Measurements from ENCODE around the gene TMEM200A. TPM values are rescaled to one million over a fixed set of nuclear protein-coding genes. Genes with fewer than 3 reads are reported as not detected.

TMEM200A gene
- polyA plus RNA-seq, 1 of the 3 experiments (the other 2 are of a cell fraction): 32.6 TPM

DNA sequence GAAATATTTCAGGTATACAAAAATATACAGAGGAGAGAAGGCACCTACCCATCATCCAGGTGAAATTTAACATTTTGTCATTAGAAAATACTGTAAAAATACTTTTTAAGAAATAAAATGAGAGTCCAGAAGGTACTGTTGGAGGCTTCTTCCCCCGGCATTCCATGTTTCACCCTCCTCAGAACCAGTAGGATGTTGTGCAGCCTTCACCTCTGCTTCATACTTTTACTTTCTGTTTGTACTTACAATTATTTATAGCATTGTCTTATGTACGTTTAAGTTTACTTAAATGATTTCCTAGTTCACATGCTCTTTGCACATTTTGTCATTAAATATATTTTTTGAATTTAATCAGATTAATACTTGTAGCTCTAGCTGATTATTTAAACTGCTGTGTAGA, 30.9 kb downstream of the TMEM200A start:
- Histone ChIP-seq H3K36me3 (replicated peaks in 1 of 2; ENCODE audit: control insufficient read depth in 1 of 2, insufficient read depth in 2 of 2, low read length in 1 of 2) (peaks cover 0 to 34% of the 10 kb centered on the region in 2 experiments), H3K9me3 (no peaks in the 10 kb centered on the region), H3K4me2 (peak overlapping the region; percentile 34), H3K27ac (ENCODE audit: low read depth in 2 of 2, low read length in 1 of 2) (peak overlapping the region in 1 of 2 experiments; percentile 70; a peak in 3 of 4 replicates), H3K79me2 (ENCODE audit: insufficient read depth) (peaks cover 99% of the 10 kb centered on the region), H3K9me2 (no peaks in the 10 kb centered on the region), H2AFZ (ENCODE audit: low read depth) (peak overlapping the region; percentile 38; the same call in 1 of the 2 replicates), H3K9ac (peak overlapping the region; percentile 27), H4K20me1 (ENCODE audit: insufficient read depth) (no peaks in the 10 kb centered on the region; the same call in 1 of the 2 replicates), H3K4me1 (ENCODE audit: control insufficient read depth in 1 of 2, insufficient read depth in 2 of 2, low read depth in 1 of 2, low read length in 1 of 2) (peaks cover 0 to 28% of the 10 kb centered on the region in 2 experiments), H3F3A (replicated peaks; ENCODE audit: insufficient read depth) (peaks cover 35% of the 10 kb centered on the region), H3K27me3 (ENCODE audit: insufficient read depth) (no peaks in the 10 kb centered on the region), H3K4me3 (ENCODE audit: low read depth in 2 of 2, low read length in 1 of 2) (peak overlapping the region; percentile 22 to 35; a peak in 3 of 4 replicates)
- no peak for TF ChIP-seq TEAD4 (IDR thresholded peaks at IDR 0.05; ENCODE audit: borderline replicate concordance, insufficient read depth)
- no peak for TF ChIP-seq CHD2 (IDR thresholded peaks at IDR 0.05; ENCODE audit: low read length, partially characterized antibody)
- TF ChIP-seq RCOR1 (IDR thresholded peaks at IDR 0.05; ENCODE audit: low read length): no peak
- no peak for TF ChIP-seq NFIC (IDR thresholded peaks at IDR 0.05; ENCODE audit: borderline replicate concordance)
- no peak for TF ChIP-seq MEF2A (IDR thresholded peaks at IDR 0.05; ENCODE audit: borderline replicate concordance, low read depth)
- TF ChIP-seq, protein P1, sequence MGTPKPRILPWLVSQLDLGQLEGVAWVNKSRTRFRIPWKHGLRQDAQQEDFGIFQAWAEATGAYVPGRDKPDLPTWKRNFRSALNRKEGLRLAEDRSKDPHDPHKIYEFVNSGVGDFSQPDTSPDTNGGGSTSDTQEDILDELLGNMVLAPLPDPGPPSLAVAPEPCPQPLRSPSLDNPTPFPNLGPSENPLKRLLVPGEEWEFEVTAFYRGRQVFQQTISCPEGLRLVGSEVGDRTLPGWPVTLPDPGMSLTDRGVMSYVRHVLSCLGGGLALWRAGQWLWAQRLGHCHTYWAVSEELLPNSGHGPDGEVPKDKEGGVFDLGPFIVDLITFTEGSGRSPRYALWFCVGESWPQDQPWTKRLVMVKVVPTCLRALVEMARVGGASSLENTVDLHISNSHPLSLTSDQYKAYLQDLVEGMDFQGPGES (IDR thresholded peaks at IDR 0.05; ENCODE audit: low read depth, low read length): no peak
- TF ChIP-seq TCF12 (IDR thresholded peaks at IDR 0.05): no peak
- no peak for TF ChIP-seq NRF1 (IDR thresholded peaks at IDR 0.05; ENCODE audit: low read depth, low read length)
- WGBS (ENCODE audit: low lambda C conversion rate): 20% methylated on average over 2 of the region's 2 CpGs
- ChIA-PET POLR2A (no interaction called here), CTCF (no interaction called here)
- DNase-seq: no peak

DNA sequence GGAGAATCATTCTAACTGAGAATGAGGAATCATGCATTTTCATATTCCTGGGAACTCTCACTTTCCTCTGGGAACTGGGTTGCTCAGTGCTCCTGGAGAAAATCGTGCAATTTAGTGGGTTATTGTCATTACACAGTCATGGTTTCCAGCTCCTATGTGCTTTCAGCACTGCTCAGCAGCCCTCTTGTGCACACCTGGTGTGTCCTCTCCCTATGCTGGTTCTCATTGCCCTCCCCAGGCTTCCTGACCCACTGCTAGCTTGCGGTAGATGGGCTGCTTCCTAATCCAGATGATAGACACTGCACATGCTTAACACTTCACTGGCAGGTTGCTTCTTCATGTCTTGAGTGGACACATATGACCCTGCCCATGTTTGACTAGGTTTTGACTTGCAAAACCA, 39.7 kb downstream of the TMEM200A start:
- POLR2A ChIA-PET: no interaction called here
- CTCF ChIA-PET: no interaction called here

More for the DNA sequence above, 39.7 kb downstream of the TMEM200A start:
- Histone ChIP-seq H3K4me2 (peak overlapping the region; percentile 59), H3K27ac (ENCODE audit: low read depth in 2 of 2, low read length in 1 of 2) (peak overlapping the region in 1 of 2 experiments; percentile 23; a peak in 2 of 4 replicates), H3K4me1 (ENCODE audit: control insufficient read depth in 1 of 2, insufficient read depth in 2 of 2, low read depth in 1 of 2, low read length in 1 of 2) (peaks cover 0 to 28% of the 10 kb centered on the region in 2 experiments; a peak in 1 of 4 replicates), H2AFZ (ENCODE audit: low read depth) (no peak overlapping the region), H3F3A (replicated peaks; ENCODE audit: insufficient read depth) (peaks cover 16% of the 10 kb centered on the region), H4K20me1 (ENCODE audit: insufficient read depth) (peaks cover 6% of the 10 kb centered on the region), H3K9me3 (no peaks in the 10 kb centered on the region), H3K79me2 (ENCODE audit: insufficient read depth) (peaks cover 99% of the 10 kb centered on the region), H3K36me3 (replicated peaks in 1 of 2; ENCODE audit: control insufficient read depth in 1 of 2, insufficient read depth in 2 of 2, low read length in 1 of 2) (peaks cover 0 to 25% of the 10 kb centered on the region in 2 experiments), H3K27me3 (ENCODE audit: insufficient read depth) (no peaks in the 10 kb centered on the region), H3K9me2 (no peaks in the 10 kb centered on the region), H3K4me3 (ENCODE audit: low read depth in 2 of 2, low read length in 1 of 2) (peak overlapping the region in 1 of 2 experiments; percentile 18; a peak in 1 of 4 replicates), H3K9ac (0 out of 2 replicates have a peak overlapping the region, but pooled peaks have one; percentile 4)
- no peak for DNase-seq
- no peak for TF ChIP-seq RFX5 (IDR thresholded peaks at IDR 0.05; ENCODE audit: low read length)
- no peak for TF ChIP-seq YY1 (IDR thresholded peaks at IDR 0.05; ENCODE audit: low read depth)
- TF ChIP-seq, protein P2, sequence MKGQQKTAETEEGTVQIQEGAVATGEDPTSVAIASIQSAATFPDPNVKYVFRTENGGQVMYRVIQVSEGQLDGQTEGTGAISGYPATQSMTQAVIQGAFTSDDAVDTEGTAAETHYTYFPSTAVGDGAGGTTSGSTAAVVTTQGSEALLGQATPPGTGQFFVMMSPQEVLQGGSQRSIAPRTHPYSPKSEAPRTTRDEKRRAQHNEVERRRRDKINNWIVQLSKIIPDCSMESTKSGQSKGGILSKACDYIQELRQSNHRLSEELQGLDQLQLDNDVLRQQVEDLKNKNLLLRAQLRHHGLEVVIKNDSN (IDR thresholded peaks at IDR 0.05; ENCODE audit: borderline replicate concordance, low read depth): no peak
- TF ChIP-seq NRF1 (IDR thresholded peaks at IDR 0.05; ENCODE audit: low read depth, low read length): no peak
- no peak for TF ChIP-seq MXI1 (IDR thresholded peaks at IDR 0.05; ENCODE audit: low read depth, low read length)
- TF ChIP-seq FOXJ3 (CRISPR knock-in tag; IDR thresholded peaks at IDR 0.05): no peak
- no peak for TF ChIP-seq SMC3 (IDR thresholded peaks at IDR 0.05; ENCODE audit: low read depth, low read length)
- no peak for TF ChIP-seq EP300 (IDR thresholded peaks at IDR 0.05; ENCODE audit: borderline replicate concordance in 1 of 2, low read depth in 1 of 2, low read length in 1 of 2)
- TF ChIP-seq, protein P3, sequence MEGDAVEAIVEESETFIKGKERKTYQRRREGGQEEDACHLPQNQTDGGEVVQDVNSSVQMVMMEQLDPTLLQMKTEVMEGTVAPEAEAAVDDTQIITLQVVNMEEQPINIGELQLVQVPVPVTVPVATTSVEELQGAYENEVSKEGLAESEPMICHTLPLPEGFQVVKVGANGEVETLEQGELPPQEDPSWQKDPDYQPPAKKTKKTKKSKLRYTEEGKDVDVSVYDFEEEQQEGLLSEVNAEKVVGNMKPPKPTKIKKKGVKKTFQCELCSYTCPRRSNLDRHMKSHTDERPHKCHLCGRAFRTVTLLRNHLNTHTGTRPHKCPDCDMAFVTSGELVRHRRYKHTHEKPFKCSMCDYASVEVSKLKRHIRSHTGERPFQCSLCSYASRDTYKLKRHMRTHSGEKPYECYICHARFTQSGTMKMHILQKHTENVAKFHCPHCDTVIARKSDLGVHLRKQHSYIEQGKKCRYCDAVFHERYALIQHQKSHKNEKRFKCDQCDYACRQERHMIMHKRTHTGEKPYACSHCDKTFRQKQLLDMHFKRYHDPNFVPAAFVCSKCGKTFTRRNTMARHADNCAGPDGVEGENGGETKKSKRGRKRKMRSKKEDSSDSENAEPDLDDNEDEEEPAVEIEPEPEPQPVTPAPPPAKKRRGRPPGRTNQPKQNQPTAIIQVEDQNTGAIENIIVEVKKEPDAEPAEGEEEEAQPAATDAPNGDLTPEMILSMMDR (IDR thresholded peaks at IDR 0.05): no peak
- TF ChIP-seq EZH2phosphoT487 (IDR thresholded peaks at IDR 0.05; ENCODE audit: borderline replicate concordance, low read depth): no peak
- no peak for TF ChIP-seq JUND (IDR thresholded peaks at IDR 0.05)
- TF ChIP-seq GABPA (IDR thresholded peaks at IDR 0.05; ENCODE audit: low read depth): no peak
- TF ChIP-seq TAF1 (IDR thresholded peaks at IDR 0.05; ENCODE audit: borderline replicate concordance, low read depth, low read length): no peak
- TF ChIP-seq, protein P4, sequence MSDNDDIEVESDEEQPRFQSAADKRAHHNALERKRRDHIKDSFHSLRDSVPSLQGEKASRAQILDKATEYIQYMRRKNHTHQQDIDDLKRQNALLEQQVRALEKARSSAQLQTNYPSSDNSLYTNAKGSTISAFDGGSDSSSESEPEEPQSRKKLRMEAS (IDR thresholded peaks at IDR 0.05; ENCODE audit: low read depth): no peak
- TF ChIP-seq GATA2 (CRISPR knock-in tag; IDR thresholded peaks at IDR 0.05): no peak
- no peak for TF ChIP-seq POLR2AphosphoS5 (IDR thresholded peaks at IDR 0.05; ENCODE audit: low read depth, low read length)
- no peak for TF ChIP-seq TCF12 (IDR thresholded peaks at IDR 0.05)
- TF ChIP-seq RCOR1 (IDR thresholded peaks at IDR 0.05; ENCODE audit: low read length): no peak
- no peak for TF ChIP-seq SIN3A (IDR thresholded peaks at IDR 0.05; ENCODE audit: borderline replicate concordance, low read depth, low read length)
- TF ChIP-seq MEF2A (IDR thresholded peaks at IDR 0.05; ENCODE audit: borderline replicate concordance, low read depth): no peak
- WGBS (ENCODE audit: low lambda C conversion rate): 23% methylated on average over 2 of the region's 2 CpGs
